ENCODE measurements around the gene ZNF557.

GRCh38 chr19:7120499-7120898 lies 51.0 kb downstream of the ZNF557 start:
- no peak for TF ChIP-seq CTCF (conservative IDR thresholded peaks at IDR 0.05)
- TF ChIP-seq EZH2 (IDR thresholded peaks at IDR 0.05; ENCODE audit: low read depth), result no peak

All from PC-9 (cell line).